ENCODE data around the gene OSER1. TPM values are rescaled to one million over a fixed set of nuclear protein-coding genes. Genes with fewer than 3 reads are reported as not detected.
"Not testable (repeated sequence)": the region's sequence is repeated elsewhere in the genome, so short reads cannot be mapped to it uniquely, and the experiment has no call there.

OSER1 gene
- 11.8 TPM for total RNA-seq

- peak; percentile 99 for DNase-seq (ENCODE audit: low spot score)
Measured at GRCh38 chr20:44210406-44211176, at the start of gene OSER1. Gene OSER1 (minus strand): TSS chr20:44210771. CDS start chr20:44206957, 3,814 bp downstream.

GRCh38 chr20:44258226-44258890 lies 47.8 kb upstream of the OSER1 start:
- no peak for DNase-seq (ENCODE audit: low spot score)
- ATAC-seq, result no peak

More at GRCh38 chr20:44210406-44211176, at the start of gene OSER1:
- ATAC-seq, result peak; percentile 88

DNA sequence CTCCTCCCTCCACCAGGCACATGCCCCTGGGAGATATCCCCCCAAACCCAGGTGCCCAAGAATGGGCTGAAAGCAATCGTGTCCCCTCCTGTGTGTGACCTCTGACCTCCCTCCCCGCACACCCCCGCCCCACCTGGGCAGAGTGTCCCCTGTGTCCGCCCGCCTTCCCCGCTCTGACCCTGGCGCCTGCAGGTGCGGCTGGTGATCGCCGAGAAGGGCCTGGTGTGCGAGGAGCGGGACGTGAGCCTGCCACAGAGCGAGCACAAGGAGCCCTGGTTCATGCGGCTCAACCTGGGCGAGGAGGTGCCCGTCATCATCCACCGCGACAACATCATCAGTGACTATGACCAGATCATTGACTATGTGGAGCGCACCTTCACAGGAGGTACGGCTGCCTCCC lies 46.4 kb upstream of the OSER1 start:
- ATAC-seq (no peak), DNase-seq (ENCODE audit: low spot score) (no peak)

DNA sequence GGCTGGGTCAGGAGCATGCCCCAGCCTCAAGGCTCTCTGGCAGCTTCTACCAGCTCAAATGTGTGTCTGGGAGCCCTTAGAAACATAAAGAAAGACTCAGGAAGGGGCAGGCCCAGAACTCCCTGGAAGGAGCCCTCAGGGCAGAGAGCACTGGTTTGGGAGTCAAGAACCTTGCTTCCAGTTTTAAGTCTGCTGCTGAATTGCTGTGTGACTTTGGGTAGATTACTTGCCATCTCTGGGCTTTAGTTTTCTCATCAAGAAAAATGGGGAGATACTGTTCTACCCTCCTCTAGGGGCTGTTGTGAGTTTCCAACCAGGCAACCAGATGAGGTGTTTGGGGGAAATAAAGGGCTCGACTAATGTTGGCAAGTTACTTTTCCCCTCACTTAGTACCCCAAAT lies 45.4 kb upstream of the OSER1 start:
- no peak for ATAC-seq
- no peak for DNase-seq (ENCODE audit: low spot score)

DNA sequence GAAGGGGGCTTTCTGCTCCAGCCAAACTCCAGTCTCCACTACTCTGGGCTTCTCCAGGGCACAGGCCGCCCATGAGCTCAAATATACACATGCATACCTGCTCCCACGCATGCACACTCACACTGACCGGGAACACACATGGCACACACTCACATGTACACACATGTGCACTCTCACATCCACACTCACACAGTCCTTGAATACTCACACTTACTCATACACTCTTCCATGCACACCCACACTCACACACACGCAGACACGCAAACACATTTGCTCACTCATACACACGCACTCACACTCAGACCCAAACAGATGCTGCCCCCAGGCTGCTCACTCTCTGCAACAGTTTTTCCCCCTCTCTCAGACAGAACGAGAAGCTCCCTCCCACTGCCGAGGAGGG lies 43.5 kb upstream of the OSER1 start:
- DNase-seq (ENCODE audit: low spot score), result no peak
- no peak for ATAC-seq

- ATAC-seq (no peak), DNase-seq (ENCODE audit: low spot score) (no peak)
Measured at GRCh38 chr20:44253528-44253927, 43.0 kb upstream of the OSER1 start.

DNA sequence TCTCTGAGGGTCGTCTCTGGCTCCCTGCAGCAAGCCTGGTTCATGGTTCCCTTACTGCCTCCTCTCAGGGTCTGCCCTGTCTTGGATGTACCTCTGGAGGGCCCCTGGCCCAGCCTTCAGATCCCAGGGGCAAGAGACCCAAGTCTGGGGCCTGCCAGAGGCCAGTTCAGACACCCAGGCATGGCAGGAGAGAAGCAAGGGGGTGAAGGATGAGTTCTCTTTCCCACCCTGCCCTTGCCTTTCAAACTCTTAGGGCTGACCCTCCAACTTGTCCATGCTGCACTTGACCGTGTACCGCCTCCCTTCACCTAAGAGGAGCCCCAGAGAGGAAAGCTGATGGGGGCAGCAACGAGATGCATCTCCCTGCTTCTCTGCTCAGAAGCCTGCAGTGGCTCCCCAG lies 40.7 kb upstream of the OSER1 start:
- DNase-seq (ENCODE audit: low spot score) (no peak), ATAC-seq (no peak)

DNA sequence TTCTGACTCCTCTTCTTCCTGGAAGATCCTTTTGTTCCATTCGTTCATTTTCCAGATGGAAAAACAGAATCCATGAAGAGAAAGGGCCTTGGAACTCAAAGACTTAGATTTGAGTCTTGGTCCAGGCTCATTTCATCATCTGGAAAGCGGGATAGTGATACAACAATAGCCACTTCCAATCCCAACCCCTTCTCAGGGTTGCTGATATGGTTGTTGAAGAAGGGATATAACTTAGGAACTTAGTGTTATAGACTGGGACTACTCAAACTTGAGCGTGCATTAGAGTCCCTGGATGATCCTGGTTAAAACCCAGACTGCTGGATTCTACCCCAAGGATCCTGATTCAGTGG lies 37.8 kb upstream of the OSER1 start:
- DNase-seq (ENCODE audit: low spot score) (no peak), ATAC-seq (no peak)

DNA sequence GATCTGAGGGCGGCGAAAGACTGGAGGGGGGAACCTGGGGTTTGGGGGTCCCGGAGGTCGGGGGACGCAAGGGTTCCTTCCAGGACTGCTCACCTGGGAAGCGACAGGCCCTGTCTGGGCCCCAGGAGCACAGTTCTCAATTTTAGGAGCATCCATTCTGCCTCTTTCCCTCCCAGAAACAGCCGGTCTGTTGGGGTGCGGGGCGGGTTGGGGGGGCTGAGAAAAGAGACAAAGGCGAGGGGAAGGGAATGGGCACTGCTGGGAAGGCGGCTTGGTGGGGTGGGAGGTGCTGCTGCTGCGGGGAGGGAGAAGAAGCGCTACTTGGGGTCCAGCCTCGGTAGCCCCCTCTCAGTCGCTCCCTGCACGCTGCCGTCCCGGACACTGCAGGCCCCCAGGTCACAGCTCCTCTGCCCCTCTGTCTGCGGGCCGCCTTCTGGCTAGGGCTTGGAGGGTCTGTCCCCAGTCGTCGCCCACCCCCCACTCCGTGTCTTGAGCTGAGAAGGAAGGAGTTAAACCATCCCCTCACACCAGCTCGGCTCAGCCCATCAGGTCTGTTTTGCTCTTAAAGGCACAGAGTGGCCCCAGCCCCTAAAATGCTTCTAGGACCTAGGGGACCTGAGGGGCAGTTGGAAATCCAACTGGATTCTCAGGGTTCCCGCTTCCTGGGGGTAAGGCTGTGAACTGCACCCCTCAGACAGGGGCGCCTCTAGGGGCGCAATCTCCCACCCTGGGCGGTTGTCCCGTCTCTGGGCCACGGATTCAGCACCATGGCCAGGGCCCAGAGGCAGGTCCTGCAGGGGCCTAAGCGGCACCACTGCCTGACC lies 37.2 kb upstream of the OSER1 start:
- DNase-seq (ENCODE audit: low spot score) (no peak), ATAC-seq (peak; percentile 58)

- DNase-seq (ENCODE audit: low spot score) (no peak), ATAC-seq (no peak)
Measured at GRCh38 chr20:44247131-44247571, 36.6 kb upstream of the OSER1 start, which contains the start of gene GDAP1L1. Gene GDAP1L1 (plus strand): TSS chr20:44247308. CDS start chr20:44247335, 27 bp downstream.

- DNase-seq (ENCODE audit: low spot score), result no peak
Measured at GRCh38 chr20:44245977-44246376, 35.4 kb upstream of the OSER1 start.

GRCh38 chr20:44241796-44242195 lies 31.2 kb upstream of the OSER1 start:
- ATAC-seq (no peak), DNase-seq (ENCODE audit: low spot score) (no peak)

More at GRCh38 chr20:44245977-44246376, 35.4 kb upstream of the OSER1 start:
- no peak for ATAC-seq

GRCh38 chr20:44236840-44237239 lies 26.3 kb upstream of the OSER1 start:
- ATAC-seq; DNase-seq (ENCODE audit: low spot score): not testable (repeated sequence)

DNA sequence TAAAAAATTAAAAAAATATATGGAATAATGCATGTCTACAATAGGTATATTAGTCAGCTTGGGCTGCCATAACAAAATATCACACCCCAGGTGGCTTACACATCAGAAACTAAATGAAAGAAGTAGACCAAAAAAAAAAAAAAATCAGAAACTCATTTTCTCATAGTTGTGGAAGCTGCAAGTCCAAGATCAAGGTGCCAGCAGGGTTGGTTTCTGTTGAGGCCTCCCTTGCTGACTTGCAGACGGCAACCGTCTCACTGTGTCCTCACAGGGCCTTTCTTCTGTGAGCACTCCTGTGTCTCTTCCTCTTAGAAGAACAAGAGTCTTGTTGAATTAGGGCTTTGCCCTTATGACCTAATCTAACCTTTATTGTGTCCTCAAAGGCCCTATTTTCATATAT lies 25.1 kb upstream of the OSER1 start:
- DNase-seq (ENCODE audit: low spot score), result no peak
- no peak for ATAC-seq

GRCh38 chr20:44234566-44235317 lies 24.2 kb upstream of the OSER1 start:
- ATAC-seq (no peak), DNase-seq (ENCODE audit: low spot score) (no peak)

DNA sequence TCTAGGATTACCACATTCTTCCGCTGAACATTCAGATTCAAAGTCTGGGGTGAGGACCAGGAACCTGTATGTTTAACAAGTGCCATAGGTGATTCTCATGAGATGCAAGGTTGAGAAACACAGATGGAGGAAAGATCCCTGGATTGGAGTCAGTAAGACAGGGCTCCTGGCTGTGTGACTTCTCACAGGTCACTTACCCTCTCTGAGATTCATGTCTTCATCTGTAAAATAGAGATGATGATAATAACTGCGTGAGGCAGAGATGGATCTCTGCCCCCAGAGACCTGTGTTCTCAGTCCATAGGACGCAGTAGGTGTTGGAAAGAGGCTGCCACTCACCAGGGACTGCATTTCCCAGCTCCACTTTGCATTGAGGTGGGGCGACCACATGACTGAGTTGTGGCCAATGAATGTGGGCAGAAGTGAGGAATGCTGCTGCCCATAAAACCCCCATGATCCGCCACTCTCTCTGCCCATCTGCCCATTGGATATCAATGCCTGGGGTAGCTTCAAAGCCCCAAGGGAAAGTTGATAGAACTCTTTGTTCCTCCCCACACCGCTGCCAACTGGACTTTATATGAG lies 23.0 kb upstream of the OSER1 start:
- DNase-seq (ENCODE audit: low spot score) (no peak), ATAC-seq (no peak)

DNA sequence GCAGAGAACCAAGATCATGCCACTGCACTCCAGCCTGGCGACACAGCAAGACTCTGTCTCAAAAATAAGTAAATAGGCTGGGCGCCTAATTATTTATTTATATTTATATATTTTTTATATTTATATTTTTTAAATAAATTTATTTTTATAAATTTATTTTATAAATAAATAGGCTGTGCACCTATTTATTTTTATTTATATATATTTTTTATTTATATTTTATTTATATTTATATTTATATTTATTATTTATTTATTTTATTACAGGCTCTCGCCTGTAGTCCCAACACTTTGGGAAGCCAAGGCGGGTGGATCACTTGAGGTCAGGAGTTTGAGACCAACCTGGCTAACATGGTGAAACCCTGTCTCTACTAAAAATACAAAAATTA lies 21.9 kb upstream of the OSER1 start:
- not testable (repeated sequence) for ATAC-seq; DNase-seq (ENCODE audit: low spot score)

- no peak for DNase-seq (ENCODE audit: low spot score)
- no peak for ATAC-seq
Measured at GRCh38 chr20:44231713-44232468, 21.3 kb upstream of the OSER1 start.

- no peak for ATAC-seq
- no peak for DNase-seq (ENCODE audit: low spot score)
Measured at GRCh38 chr20:44231193-44231592, 20.6 kb upstream of the OSER1 start.

Measured in left lobe of liver (tissue), 2 donors.